H9 (cell line): ENCODE measurements around the gene RGSL1. TPM values are rescaled to one million over a fixed set of nuclear protein-coding genes. Genes with fewer than 3 reads are reported as not detected.

Experiments used
- DNase-seq: peaks from one replicate; pipeline ENCODE4 v3.0.0-alpha.2; 2017
- H2AFZ ChIP-seq: one replicate; pipeline ENCODE4 v1.6.1; 2013; ENCODE audit warnings: mild to moderate bottlenecking, low read length, control low read depth, moderate library complexity
- H2AK5ac ChIP-seq: 2 replicates; pipeline ENCODE4 v1.6.1; 2013; ENCODE audit warnings: low read length, control low read depth, mixed read lengths; ENCODE audit not compliant: insufficient read length
- H2BK120ac ChIP-seq: one replicate; pipeline ENCODE4 v1.6.1; 2013; ENCODE audit warnings: low read depth, mild to moderate bottlenecking, low read length, control low read depth, inconsistent platforms; ENCODE audit not compliant: poor library complexity, severe bottlenecking
- H2BK12ac ChIP-seq: 2 replicates; pipeline ENCODE4 v1.6.1; 2013; ENCODE audit warnings: low read length, control low read depth, mixed read lengths, low read depth; ENCODE audit not compliant: insufficient read length
- H2BK15ac ChIP-seq: 2 replicates; pipeline ENCODE4 v1.6.1; 2013; ENCODE audit warnings: low read depth, low read length, control low read depth
- H2BK20ac ChIP-seq: one replicate; pipeline ENCODE4 v1.6.1; 2013; ENCODE audit warnings: low read depth, mild to moderate bottlenecking, low read length, control low read depth, inconsistent platforms; ENCODE audit not compliant: poor library complexity, severe bottlenecking
- H2BK5ac ChIP-seq: 2 replicates; pipeline ENCODE4 v1.6.1; 2013; ENCODE audit warnings: low read length, control low read depth, mixed read lengths; ENCODE audit not compliant: insufficient read length
- H3K14ac ChIP-seq: 2 replicates; pipeline ENCODE4 v1.6.1; 2013; ENCODE audit warnings: low read length, control low read depth; ENCODE audit not compliant: insufficient read depth
- H3K18ac ChIP-seq: 2 replicates; pipeline ENCODE4 v1.6.1; 2013; ENCODE audit warnings: low read depth, mild to moderate bottlenecking, mixed read lengths, low read length, control low read depth; ENCODE audit not compliant: insufficient read length
- H3K23ac ChIP-seq: 2 replicates; pipeline ENCODE4 v1.6.1; 2013; ENCODE audit warnings: low read length, control low read depth, mixed read lengths, low read depth; ENCODE audit not compliant: insufficient read length
- H3K23me2 ChIP-seq: 2 replicates; pipeline ENCODE4 v1.6.1; 2013; ENCODE audit warnings: low read depth, mild to moderate bottlenecking, mixed read lengths, low read length, control low read depth; ENCODE audit not compliant: insufficient read length, poor library complexity, severe bottlenecking
- H3K27ac ChIP-seq: 2 replicates; pipeline ENCODE4 v1.5.1; 2013; ENCODE audit warnings: low read length, control low read depth, mixed read lengths, low read depth; ENCODE audit not compliant: insufficient read length
- H3K27me3 ChIP-seq: 2 replicates; pipeline ENCODE4 v1.6.1; 2013; ENCODE audit warnings: low read length, control low read depth, inconsistent platforms; ENCODE audit not compliant: insufficient read depth
- H3K4ac ChIP-seq: 2 replicates; pipeline ENCODE4 v1.6.1; 2013; ENCODE audit warnings: low read depth, mild to moderate bottlenecking, control low read depth, inconsistent platforms, low read length, moderate library complexity
- H3K4me1 ChIP-seq: 2 replicates; pipeline ENCODE4 v1.6.1; 2013; ENCODE audit warnings: low read length, control low read depth, inconsistent platforms; ENCODE audit not compliant: insufficient read depth
- H3K4me2 ChIP-seq: 2 replicates; pipeline ENCODE4 v1.6.1; 2013; ENCODE audit warnings: low read length, control low read depth, mixed read lengths; ENCODE audit not compliant: insufficient read length, insufficient read depth
- H3K56ac ChIP-seq: 2 replicates; pipeline ENCODE4 v1.6.1; 2013; ENCODE audit warnings: low read depth, mild to moderate bottlenecking, mixed read lengths, low read length, control low read depth; ENCODE audit not compliant: insufficient read length
- H3K79me1 ChIP-seq: 2 replicates; pipeline ENCODE4 v1.6.1; 2013; ENCODE audit warnings: low read depth, mild to moderate bottlenecking, moderate library complexity, low read length, control low read depth, inconsistent platforms; ENCODE audit not compliant: insufficient read depth, poor library complexity, severe bottlenecking
- H3K79me2 ChIP-seq: 2 replicates; pipeline ENCODE4 v1.6.1; 2013; ENCODE audit warnings: low read length, control low read depth, inconsistent platforms; ENCODE audit not compliant: insufficient read depth
- H3K9ac ChIP-seq: 2 replicates; pipeline ENCODE4 v1.6.1; 2013; ENCODE audit warnings: low read length, control low read depth, mixed read lengths; ENCODE audit not compliant: insufficient read length; ENCODE audit errors: extremely low read depth
- H3K9me3 ChIP-seq: one replicate; pipeline ENCODE4 v1.6.1; 2013; ENCODE audit warnings: low read depth, low read length, inconsistent platforms; ENCODE audit not compliant: control insufficient read depth
- H3T11ph ChIP-seq: one replicate; pipeline ENCODE4 v1.6.1; 2013; ENCODE audit warnings: mild to moderate bottlenecking, low read length, control low read depth, inconsistent platforms
- H4K20me1 ChIP-seq: one replicate; pipeline ENCODE4 v1.6.1; 2013; ENCODE audit not compliant: control insufficient read depth, insufficient read length, insufficient read depth
- H4K5ac ChIP-seq: 2 replicates; pipeline ENCODE4 v1.6.1; 2013; ENCODE audit warnings: low read depth, mild to moderate bottlenecking, mixed read lengths, low read length, control low read depth; ENCODE audit not compliant: insufficient read length
- H4K8ac ChIP-seq: replicated peaks from 2 replicates; pipeline ENCODE4 v1.6.1; 2013; ENCODE audit warnings: low read length, control low read depth, mixed read lengths, low read depth; ENCODE audit not compliant: insufficient read length
- H4K91ac ChIP-seq: 2 replicates; pipeline ENCODE4 v1.6.1; 2013; ENCODE audit warnings: low read depth, mild to moderate bottlenecking, moderate library complexity, mixed read lengths, low read length, control low read depth; ENCODE audit not compliant: insufficient read length
- H3K27ac Mint-ChIP-seq, 3 experiments: 2 replicates in 2 of 3; 3 replicates in 1 of 3; pipeline ENCODE4 v1.8.0; 2020 to 2021; ENCODE audit warnings: mixed read lengths in 3 of 3, mild to moderate bottlenecking in 1 of 3, moderate library complexity in 1 of 3
- H3K27me3 Mint-ChIP-seq: 2 replicates; pipeline ENCODE4 v1.8.0; 2021; ENCODE audit warnings: low read depth, mild to moderate bottlenecking, moderate library complexity, mixed read lengths
- H3K36me3 Mint-ChIP-seq, 3 experiments: 2 replicates in 2 of 3; 3 replicates in 1 of 3; pipeline ENCODE4 v1.8.0; 2020 to 2021; ENCODE audit warnings: low read depth in 3 of 3, mixed read lengths in 3 of 3; ENCODE audit not compliant: insufficient read depth in 1 of 3
- H3K4me1 Mint-ChIP-seq, 2 experiments: 2 replicates each; pipeline ENCODE4 v1.8.0; 2020; ENCODE audit warnings: mixed read lengths in 2 of 2
- H3K4me3 Mint-ChIP-seq, 2 experiments: 2 replicates in 1 of 2; 3 replicates in 1 of 2; pipeline ENCODE4 v1.8.0; 2020 to 2021; ENCODE audit warnings: mild to moderate bottlenecking in 2 of 2, mixed read lengths in 2 of 2, moderate library complexity in 1 of 2
- H3K9me3 Mint-ChIP-seq, 2 experiments: 2 replicates in 1 of 2; 3 replicates in 1 of 2; pipeline ENCODE4 v1.8.0; 2020; ENCODE audit warnings: mild to moderate bottlenecking in 2 of 2, mixed read lengths in 2 of 2, moderate library complexity in 1 of 2
- WGBS: extraction: QIAGEN DNeasy Blood & Tissue Kit; methylation state at CpG from one replicate; pipeline ENCODE4 v1.1.7; 2013; ENCODE audit warnings: missing lambda C conversion rate, low lambda C conversion rate, mixed read lengths; ENCODE audit not compliant: insufficient read length; ENCODE audit errors: extremely low coverage; 5-methylcytosine and 5-hydroxymethylcytosine counted together
- total RNA-seq: library from RNA; stranded (reverse); gene quantifications from 2 replicates; pipeline ENCODE4 v1.2.1, GENCODE V29; 2021
- TF ChIP-seq, protein P1 (sequence below): fragments of 200-600 bp; sonication (generic); conservative IDR thresholded peaks from 3 replicates; pipeline ENCODE4 v1.8.0; 2021; ENCODE audit warnings: antibody characterized with exemption, mild to moderate bottlenecking

The RGSL1 gene
- total RNA-seq, 1 experiment from 2014 or later: not detected

GRCh38 chr1:182603646-182604174 is 153.8 kb downstream of the RGSL1 start:
- Histone ChIP-seq H2BK12ac (no peak overlapping the region), H2AFZ (no peak overlapping the region), H3K4me2 (peak overlapping the region; percentile 69), H3K23ac (no peak overlapping the region), H4K91ac (no peak overlapping the region), H3K79me2 (0 out of 2 replicates have a peak, but pooled peaks cover 2% of the 10 kb centered on the region), H2BK120ac (no peak overlapping the region), H4K20me1 (no peaks in the 10 kb centered on the region), H3K23me2 (peaks cover 3% of the 10 kb centered on the region), H2AK5ac (no peak overlapping the region), H3K27me3 (peaks cover 9% of the 10 kb centered on the region; the same call in 1 of the 2 replicates), H3K9me3 (no peaks in the 10 kb centered on the region), H3K9ac (no peak overlapping the region), H3K4ac (no peak overlapping the region), H4K5ac (no peak overlapping the region), H2BK20ac (no peak overlapping the region), H3K14ac (0 out of 2 replicates have a peak overlapping the region, but pooled peaks have one; percentile 56), H3K18ac (peak overlapping the region; percentile 8), H3K56ac (no peak overlapping the region), H3K79me1 (no peaks in the 10 kb centered on the region), H3K4me1 (peaks cover 2% of the 10 kb centered on the region), H3T11ph (no peak overlapping the region), H2BK5ac (no peak overlapping the region), H2BK15ac (no peak overlapping the region), H3K27ac (no peak overlapping the region), H4K8ac (no peak overlapping the region)
- peaks cover 8 to 15% of the 10 kb centered on the region in 2 experiments for H3K4me1 Mint-ChIP-seq
- H3K36me3 Mint-ChIP-seq: peaks cover 0 to 8% (median 2%) of the 10 kb centered on the region in 3 experiments; a peak in 5 of 7 replicates
- peaks cover 35% of the 10 kb centered on the region for H3K27me3 Mint-ChIP-seq
- peaks cover 0 to 2% of the 10 kb centered on the region in 2 experiments; a peak in 1 of 5 replicates for H3K9me3 Mint-ChIP-seq
- TF ChIP-seq, protein P1, sequence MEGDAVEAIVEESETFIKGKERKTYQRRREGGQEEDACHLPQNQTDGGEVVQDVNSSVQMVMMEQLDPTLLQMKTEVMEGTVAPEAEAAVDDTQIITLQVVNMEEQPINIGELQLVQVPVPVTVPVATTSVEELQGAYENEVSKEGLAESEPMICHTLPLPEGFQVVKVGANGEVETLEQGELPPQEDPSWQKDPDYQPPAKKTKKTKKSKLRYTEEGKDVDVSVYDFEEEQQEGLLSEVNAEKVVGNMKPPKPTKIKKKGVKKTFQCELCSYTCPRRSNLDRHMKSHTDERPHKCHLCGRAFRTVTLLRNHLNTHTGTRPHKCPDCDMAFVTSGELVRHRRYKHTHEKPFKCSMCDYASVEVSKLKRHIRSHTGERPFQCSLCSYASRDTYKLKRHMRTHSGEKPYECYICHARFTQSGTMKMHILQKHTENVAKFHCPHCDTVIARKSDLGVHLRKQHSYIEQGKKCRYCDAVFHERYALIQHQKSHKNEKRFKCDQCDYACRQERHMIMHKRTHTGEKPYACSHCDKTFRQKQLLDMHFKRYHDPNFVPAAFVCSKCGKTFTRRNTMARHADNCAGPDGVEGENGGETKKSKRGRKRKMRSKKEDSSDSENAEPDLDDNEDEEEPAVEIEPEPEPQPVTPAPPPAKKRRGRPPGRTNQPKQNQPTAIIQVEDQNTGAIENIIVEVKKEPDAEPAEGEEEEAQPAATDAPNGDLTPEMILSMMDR: no peak
- H3K4me3 Mint-ChIP-seq: peak overlapping the region in 1 of 2 experiments; percentile 57; a peak in 3 of 5 replicates
- no peak overlapping the region; a peak in 1 of 7 replicates for H3K27ac Mint-ChIP-seq
- DNase-seq: no peak
- no CpG with 5 or more reads among the region's 12 CpGs for WGBS
